Brain pericyte (primary cell): ENCODE measurements around the gene SMARCA4.

Source experiments
- DNase-seq: peaks from one replicate; pipeline ENCODE4 v3.0.0-alpha.2; 2012; ENCODE audit warnings: low read depth, low spot score

The SMARCA4 gene

GRCh38 chr19:11010041-11010440 lies 49.2 kb downstream of the SMARCA4 start:
- no peak for DNase-seq

GRCh38 chr19:11012507-11012906 lies 51.7 kb downstream of the SMARCA4 start:
- no peak for DNase-seq

GRCh38 chr19:11013771-11014170 lies 52.9 kb downstream of the SMARCA4 start:
- DNase-seq = no peak

DNA sequence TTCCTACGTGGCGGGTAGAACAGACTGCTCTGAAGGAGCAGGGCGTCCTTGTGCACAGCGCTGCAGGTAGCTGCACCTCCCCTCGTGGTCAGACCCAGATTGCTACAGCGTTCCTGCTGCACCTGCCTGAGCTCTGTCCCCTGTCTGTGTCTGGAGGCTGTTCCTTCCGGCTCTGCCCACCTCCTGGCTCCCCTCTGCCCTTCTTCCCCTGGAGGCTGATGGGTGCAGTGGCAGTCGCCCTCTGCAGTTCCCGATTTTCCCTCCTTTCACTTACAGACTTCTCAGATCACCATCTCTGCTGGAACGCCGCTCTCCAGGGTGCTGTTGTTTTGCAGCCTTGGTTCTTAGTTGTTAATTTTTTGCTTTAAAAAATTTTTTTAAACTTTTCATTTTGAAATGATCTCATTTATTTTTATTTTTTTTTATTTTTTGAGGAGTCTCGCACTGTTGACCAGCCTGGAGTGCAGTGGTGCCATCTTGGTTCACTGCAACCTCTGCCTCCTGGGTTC lies 53.6 kb downstream of the SMARCA4 start:
- no peak for DNase-seq

DNA sequence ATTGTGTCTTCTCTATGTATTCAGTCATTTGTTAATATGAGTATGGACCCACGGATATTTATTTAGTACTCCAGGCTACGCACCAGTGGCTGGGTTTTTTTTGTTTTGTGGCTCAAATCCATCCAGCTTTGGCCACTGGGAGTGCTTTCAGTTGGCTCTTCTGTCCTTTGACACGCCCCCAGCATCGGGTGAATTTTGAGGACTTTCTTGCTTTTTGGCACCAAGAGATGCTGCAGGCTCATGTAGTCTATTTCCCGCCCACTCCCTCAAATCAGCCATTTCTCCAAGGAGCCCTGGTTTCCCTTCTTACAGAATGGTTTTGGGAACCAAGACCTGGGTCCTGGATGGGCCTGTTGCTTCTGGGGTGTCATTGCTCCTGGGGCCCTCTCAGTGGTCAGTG lies 55.8 kb downstream of the SMARCA4 start:
- DNase-seq = no peak

DNA sequence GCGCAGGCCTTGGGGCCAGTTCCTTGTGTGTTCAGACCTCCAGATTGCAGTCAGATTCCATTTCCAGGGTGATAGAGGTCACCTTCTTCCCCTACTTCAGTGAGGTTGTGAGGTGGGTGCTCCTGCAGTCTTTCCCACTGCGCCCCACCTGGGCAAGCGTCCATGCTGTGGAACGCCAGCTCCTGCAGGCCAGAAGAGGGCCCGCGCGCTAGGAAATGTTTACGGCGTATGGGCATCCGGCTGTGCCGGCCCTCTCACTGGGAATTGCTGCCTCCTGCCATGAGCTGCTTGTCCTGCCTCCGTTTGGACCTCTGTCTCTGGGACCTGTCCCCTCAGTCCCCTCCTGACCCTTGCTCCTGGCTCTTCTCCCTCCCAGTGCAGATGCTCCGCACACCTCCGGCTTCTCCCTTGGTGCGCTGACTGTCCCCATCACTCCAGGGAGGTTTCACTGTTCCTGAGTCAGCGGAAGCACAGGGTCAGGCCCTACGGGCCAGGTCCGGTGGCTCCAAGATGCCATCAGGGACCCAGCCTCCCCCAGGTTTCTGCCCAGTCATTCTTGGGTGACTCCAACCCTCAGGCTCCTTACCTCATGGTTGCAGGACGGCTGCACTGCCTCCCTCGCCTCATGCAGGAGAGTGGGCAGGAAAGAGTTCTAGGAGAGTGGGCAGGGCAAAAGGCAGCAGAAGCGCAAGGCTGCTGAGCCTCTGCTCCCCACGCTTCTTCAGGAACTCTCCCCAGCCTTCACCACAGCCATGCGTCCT lies 56.6 kb downstream of the SMARCA4 start:
- no peak for DNase-seq

DNA sequence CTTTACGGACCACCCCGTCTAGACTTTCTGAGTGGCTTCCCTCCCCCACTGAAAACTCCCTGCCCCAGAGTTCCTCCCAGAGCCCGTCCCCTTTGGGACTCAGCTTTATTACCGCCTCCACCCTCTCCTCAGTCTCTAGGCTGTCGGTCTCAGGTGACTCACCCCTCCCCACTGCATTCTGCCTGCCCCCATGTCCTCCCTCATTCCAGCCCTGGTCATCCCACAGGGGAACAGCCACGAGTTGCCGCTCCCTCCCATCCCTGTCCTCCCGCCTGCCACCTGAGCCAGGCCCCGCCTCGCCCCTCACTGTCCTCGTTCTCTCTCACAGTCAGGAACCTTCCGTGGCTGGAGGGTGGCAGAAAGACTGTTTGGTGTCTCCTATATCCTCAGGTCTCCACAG lies 57.3 kb downstream of the SMARCA4 start:
- no peak for DNase-seq

DNA sequence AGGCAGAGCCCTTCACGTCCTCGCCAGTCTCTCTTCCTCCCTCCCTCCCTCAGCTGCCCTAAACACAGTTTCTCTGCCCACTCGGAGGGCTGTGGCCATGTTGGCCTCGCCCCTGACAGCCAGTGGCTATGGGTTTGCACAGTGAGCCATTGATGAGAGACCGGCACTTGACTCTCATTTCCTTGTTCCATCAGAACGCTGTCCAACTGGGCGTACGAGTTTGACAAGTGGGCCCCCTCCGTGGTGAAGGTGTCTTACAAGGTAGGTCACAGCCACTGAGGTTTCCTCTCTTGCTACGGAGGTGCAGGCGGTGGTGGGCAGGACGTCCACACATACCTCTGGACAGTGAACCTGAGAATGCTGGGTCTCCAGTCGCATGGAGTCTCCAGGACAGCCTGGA lies 57.9 kb downstream of the SMARCA4 start:
- DNase-seq = no peak

DNA sequence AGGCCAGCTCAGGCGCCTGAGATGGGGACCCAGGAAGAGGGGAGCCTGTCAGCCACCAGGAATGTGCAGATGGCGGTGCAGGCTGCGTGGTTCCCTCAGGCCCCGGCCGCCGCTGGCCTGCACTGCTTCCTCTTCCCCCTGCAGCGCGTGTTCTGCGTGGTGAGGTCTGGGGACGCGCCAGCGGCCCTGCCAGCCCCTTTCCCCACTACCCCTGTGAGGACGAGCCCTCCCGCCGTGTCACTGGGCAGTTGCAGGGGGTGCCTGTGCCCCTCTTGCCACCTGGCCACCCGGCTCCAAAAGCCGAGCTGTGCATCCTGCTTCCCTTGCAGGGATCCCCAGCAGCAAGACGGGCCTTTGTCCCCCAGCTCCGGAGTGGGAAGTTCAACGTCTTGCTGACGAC lies 58.4 kb downstream of the SMARCA4 start:
- no peak for DNase-seq

DNA sequence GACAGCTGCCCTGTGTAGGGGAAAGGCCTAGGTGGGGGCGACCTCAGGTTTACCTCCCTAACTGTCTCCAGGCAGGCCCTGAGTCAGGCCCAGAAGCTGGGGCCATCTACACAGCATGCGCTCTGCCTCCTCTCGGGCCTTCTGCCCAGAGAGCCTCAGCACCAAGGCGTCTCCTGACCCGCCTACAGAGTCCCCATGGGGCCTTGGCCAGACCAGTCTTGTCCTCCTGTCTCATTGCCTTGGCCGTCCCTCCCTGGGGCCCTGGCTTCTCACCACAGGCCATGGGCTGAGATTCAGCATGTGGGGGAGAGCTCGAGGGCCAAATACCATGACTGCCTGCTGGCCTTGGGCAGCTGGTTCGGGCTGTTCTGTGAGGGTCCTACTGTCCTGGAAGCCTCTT lies 59.0 kb downstream of the SMARCA4 start:
- DNase-seq = no peak

DNA sequence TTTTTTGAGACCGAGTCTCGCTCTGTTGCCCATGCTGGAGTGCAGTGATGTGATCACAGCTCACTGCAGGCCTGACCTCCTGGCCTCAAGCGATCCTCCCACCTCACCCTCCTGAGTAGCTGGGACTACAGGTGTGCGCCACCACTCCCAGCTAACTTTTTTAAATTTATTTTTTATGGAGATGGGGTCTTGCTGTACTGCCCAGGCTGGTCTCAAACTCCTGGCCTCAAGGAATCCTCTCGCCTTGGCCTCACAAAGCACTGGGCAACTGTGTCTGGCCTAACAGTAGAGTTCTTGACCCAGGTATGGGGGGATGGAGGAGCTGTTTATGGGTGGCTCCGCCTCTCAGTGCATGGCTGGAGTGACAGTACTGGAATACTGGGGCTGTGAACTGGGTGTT lies 59.6 kb downstream of the SMARCA4 start:
- DNase-seq = no peak

GRCh38 chr19:11020982-11021759 lies 60.3 kb downstream of the SMARCA4 start:
- no peak for DNase-seq

DNA sequence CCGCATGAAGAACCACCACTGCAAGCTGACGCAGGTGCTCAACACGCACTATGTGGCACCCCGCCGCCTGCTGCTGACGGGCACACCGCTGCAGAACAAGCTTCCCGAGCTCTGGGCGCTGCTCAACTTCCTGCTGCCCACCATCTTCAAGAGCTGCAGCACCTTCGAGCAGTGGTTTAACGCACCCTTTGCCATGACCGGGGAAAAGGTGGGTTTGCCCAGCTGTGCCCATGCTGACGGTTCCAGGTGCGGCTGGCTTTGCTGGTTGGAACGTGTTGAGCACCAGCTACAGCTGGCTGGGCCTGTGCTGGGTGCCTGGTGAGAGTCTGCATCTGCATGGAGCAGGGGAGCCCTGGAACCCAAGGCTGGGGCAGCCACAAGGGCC lies 60.9 kb downstream of the SMARCA4 start:
- DNase-seq = no peak

GRCh38 chr19:11023016-11023415 lies 62.2 kb downstream of the SMARCA4 start:
- DNase-seq = no peak

DNA sequence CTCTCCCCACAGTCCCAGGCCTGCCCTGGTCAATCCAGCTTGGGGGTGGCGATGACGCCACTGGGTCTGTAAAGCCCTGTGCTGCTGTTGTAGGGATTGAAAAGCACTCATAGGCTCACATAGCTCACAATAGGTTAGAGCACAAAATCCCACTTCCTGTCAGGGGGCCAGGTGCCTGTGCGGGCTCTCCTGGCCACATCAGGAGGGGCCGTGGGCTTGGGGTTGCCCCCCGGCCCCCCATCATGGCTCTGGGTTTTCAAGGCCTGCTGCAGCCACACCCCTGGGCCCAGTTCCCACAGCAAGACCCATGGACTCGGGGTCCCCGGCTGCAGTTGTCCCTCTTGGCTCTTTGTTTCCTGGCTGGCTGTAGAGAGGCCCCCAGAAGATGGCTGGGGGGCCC lies 62.9 kb downstream of the SMARCA4 start:
- no peak for DNase-seq

DNA sequence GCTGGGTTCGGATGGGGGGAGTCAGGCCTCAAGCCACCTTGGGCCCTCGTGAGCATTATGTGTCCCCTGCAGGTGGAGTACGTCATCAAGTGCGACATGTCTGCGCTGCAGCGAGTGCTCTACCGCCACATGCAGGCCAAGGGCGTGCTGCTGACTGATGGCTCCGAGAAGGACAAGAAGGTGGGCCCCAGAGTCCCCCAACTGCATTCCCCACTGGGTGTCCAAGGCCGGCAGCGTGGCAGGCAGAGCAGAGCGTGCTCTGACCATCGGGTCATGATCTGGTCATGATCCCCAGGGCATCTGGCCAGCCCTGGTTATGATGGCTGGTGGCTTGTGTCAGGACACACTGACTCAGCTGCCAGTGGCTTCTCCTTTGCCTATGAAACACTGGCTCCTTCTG lies 63.4 kb downstream of the SMARCA4 start:
- no peak for DNase-seq

- no peak for DNase-seq
These were observed 64.2 kb downstream of the SMARCA4 start for GRCh38 chr19:11025006-11025405.

DNA sequence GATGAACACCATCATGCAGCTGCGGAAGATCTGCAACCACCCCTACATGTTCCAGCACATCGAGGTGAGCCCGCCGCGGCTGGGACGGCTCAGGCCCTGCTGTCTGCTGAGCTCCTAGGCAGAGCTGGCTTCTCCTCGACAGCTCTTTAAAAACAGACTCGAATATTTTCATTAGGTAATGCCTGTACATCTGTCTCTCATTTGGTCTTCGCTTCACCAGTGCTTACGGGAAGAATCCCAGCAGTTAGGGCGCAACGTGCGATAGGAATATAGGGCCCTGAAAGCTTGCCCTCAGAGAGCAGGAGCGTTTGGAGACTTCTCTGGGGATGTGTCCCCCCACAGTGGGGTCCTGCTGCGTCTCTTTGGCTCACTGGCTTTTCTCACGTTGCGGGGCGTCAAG lies 64.6 kb downstream of the SMARCA4 start:
- DNase-seq = no peak

DNA sequence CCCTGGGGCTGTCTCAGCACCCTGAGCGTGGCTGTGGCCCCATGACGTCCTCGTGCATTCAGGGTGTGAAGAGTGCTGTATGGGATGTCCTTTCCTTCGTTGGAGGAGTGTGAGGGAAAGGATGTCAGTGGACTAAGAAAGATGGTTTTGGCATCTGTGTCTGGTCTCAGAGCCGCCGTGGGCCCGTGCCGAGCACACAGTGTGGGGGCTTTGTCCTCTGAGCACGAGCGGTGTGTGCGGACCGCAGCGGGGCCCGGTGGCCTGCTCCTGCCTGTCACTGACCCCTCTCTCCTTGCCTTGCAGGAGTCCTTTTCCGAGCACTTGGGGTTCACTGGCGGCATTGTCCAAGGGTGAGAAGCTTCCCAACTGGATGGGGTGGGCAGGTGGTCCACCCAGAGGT lies 65.2 kb downstream of the SMARCA4 start:
- DNase-seq = no peak

DNA sequence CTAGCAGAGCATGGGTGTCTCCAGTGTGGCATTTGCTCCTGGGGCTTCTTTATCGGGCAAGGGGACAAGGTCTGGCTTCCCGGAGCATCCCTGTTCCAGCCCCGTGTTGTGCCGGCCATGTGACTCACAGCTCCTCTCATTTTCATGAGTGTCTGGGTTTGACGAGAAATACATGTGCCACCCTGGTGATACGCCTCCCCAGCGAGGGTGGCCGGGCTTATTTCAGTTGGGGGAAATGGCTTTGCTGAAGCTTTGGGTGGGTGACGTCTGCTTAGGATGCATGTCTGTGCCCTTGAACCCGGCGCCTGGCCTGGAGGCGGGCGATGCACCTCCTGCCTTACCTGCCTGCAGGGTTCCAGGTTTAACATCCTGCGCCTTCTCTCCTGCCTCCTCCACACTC lies 66.6 kb downstream of the SMARCA4 start:
- no peak for DNase-seq

DNA sequence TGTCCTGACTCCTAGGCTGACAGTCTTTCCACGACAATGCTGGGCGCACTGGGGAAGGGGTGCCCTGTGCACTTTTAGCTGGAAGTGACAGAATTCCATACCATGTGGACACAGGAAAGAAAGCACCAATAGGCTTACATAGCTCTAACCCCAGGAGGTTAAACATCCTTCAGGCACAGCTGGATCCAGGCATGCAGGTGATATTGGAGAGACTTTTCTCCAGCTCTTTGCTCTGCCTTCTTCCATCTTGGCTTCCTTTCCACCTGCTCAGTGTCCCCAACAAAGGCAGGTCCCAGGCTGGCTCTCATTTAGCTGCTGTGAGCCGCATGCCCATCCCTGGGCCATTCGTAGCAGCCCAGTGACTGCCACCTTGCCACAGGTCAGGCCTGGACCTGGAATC lies 67.3 kb downstream of the SMARCA4 start:
- no peak for DNase-seq

DNA sequence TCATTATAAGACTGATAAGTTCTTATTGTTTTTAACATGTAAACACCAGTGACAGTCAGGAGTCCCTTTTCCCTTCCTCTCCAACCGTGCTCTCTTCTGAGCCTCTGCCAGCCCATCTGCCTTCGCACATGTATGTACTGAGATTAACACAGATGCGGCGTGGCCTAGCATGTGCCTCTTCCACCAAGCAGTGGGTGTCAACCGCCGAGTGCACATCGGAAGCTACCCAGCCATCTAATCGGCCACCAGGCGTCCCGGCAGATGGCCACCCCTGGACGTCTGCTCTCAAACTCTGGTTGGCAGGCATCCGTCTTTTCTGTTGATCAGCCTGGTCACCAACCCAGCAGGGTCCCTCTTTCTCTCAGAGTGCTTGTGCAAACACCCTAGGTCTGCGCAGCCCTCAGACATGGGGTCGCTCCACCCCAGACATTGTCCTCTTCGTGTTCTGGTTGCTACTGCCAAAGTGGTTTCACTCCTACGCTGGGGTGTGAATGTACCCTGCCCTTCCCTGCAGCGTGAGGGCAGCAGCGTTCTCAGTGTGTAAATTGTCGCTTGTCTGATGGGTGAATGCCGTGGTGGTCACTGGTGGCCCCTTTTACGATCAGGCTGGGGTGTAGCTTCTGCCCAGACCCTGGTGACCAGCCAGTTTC lies 70.7 kb downstream of the SMARCA4 start:
- DNase-seq = no peak

- no peak for DNase-seq
These were observed 72.4 kb downstream of the SMARCA4 start for GRCh38 chr19:11033251-11033650.
